Pulmonary artery endothelial cell (primary cell): Measurements from ENCODE around the gene IL34. TPM values are rescaled to one million over a fixed set of nuclear protein-coding genes. Genes with fewer than 3 reads are reported as not detected.
"Not testable (repeated sequence)": the region's sequence is repeated elsewhere in the genome, so short reads cannot be mapped to it uniquely, and the experiment has no call there.

Source experiments
- DNase-seq: peaks from one replicate; pipeline ENCODE4 v3.0.0-alpha.2; 2011; ENCODE audit warnings: low read depth, low spot score
- total RNA-seq: library from RNA; depleted of rRNA; stranded (reverse); fragments of >200 nt; gene quantifications from 2 replicates; pipeline ENCODE4 v1.2.3, GENCODE V29; 2014

IL34 gene
- total RNA-seq: 1.3 TPM in 2 replicates

GRCh38 chr16:70646260-70647241 is at the start of gene IL34:
IL34 (plus strand) TSS chr16:70646559; CDS start chr16:70646948, 389 bp downstream.
- no peak for DNase-seq

GRCh38 chr16:70597135-70597835 is 49.1 kb upstream of the IL34 start:
- DNase-seq: no peak

- DNase-seq: no peak
Observed at GRCh38 chr16:70598937-70599503, 47.3 kb upstream of the IL34 start.

- DNase-seq: no peak
Observed at GRCh38 chr16:70600730-70601129, 45.6 kb upstream of the IL34 start.

GRCh38 chr16:70601576-70602575 is 44.5 kb upstream of the IL34 start:
- no peak for DNase-seq

- no peak for DNase-seq
Observed at GRCh38 chr16:70602831-70603230, 43.5 kb upstream of the IL34 start.

- DNase-seq: no peak
Observed at GRCh38 chr16:70604407-70605282, 41.7 kb upstream of the IL34 start.

- no peak for DNase-seq
Observed at GRCh38 chr16:70605283-70605657, 41.1 kb upstream of the IL34 start.

GRCh38 chr16:70608521-70608920 is 37.8 kb upstream of the IL34 start:
- no peak for DNase-seq

- no peak for DNase-seq
Observed at GRCh38 chr16:70610273-70611223, 35.8 kb upstream of the IL34 start.

GRCh38 chr16:70611224-70611598 is 35.1 kb upstream of the IL34 start:
- DNase-seq: no peak

GRCh38 chr16:70611785-70612303 is 34.5 kb upstream of the IL34 start:
- DNase-seq: no peak

GRCh38 chr16:70612931-70613330 is 33.4 kb upstream of the IL34 start:
- no peak for DNase-seq

GRCh38 chr16:70614208-70614951 is 32.0 kb upstream of the IL34 start:
- no peak for DNase-seq

GRCh38 chr16:70615945-70616344 is 30.4 kb upstream of the IL34 start:
- no peak for DNase-seq

- not testable (repeated sequence) for DNase-seq
Observed at GRCh38 chr16:70621864-70622263, 24.5 kb upstream of the IL34 start.

- no peak for DNase-seq
Observed at GRCh38 chr16:70627696-70628095, 18.7 kb upstream of the IL34 start.
